Measurements from ENCODE around the gene CIPC.

GRCh38 chr14:77087631-77088030 lies 10.4 kb upstream of the CIPC start:
- no peak for TF ChIP-seq CTCF (IDR thresholded peaks at IDR 0.05)
- no peak for TF ChIP-seq POLR2A (IDR thresholded peaks at IDR 0.05)
- TF ChIP-seq POLR2AphosphoS5 (IDR thresholded peaks at IDR 0.05): no peak
